ENCODE results near the gene ASTN2.

ASTN2 gene

GRCh38 chr9:116483622-116484491, 931.0 kb downstream of the ASTN2 start:
- no peak overlapping the region for H2AFZ ChIP-seq (ENCODE audit: low read depth)
- H3K4me2 ChIP-seq, result no peak overlapping the region
- no peaks in the 10 kb centered on the region for H3K27me3 ChIP-seq (ENCODE audit: insufficient read depth, low read depth)
- no peak for TF ChIP-seq CTCF (conservative IDR thresholded peaks at IDR 0.05; ENCODE audit: low read depth, low read length)
- H3K79me2 ChIP-seq (ENCODE audit: insufficient read depth, low read depth), result no peaks in the 10 kb centered on the region
- H3K9ac ChIP-seq, result no peak overlapping the region
- no peaks in the 10 kb centered on the region for H3K36me3 ChIP-seq (ENCODE audit: insufficient read depth)
- no peaks in the 10 kb centered on the region for H4K20me1 ChIP-seq (ENCODE audit: insufficient read depth)
- H3K4me1 ChIP-seq (ENCODE audit: low read depth, poor library complexity, severe bottlenecking), result no peaks in the 10 kb centered on the region
- no peak overlapping the region for H3K27ac ChIP-seq
- H3K4me3 ChIP-seq (IDR thresholded peaks at IDR 0.05; ENCODE audit: insufficient read depth, low read depth, low read length), result no peak overlapping the region

GRCh38 chr9:116482740-116483139, 932.1 kb downstream of the ASTN2 start:
- Histone ChIP-seq H3K4me2 (no peak overlapping the region), H3K4me3 (IDR thresholded peaks at IDR 0.05; ENCODE audit: insufficient read depth, low read depth, low read length) (no peak overlapping the region), H2AFZ (ENCODE audit: low read depth) (no peak overlapping the region), H3K9ac (no peak overlapping the region), H3K79me2 (ENCODE audit: insufficient read depth, low read depth) (no peaks in the 10 kb centered on the region), H3K27me3 (ENCODE audit: insufficient read depth, low read depth) (no peaks in the 10 kb centered on the region), H3K36me3 (ENCODE audit: insufficient read depth) (no peaks in the 10 kb centered on the region), H4K20me1 (ENCODE audit: insufficient read depth) (no peaks in the 10 kb centered on the region), H3K4me1 (ENCODE audit: low read depth, poor library complexity, severe bottlenecking) (no peaks in the 10 kb centered on the region), H3K27ac (no peak overlapping the region)
- TF ChIP-seq CTCF (conservative IDR thresholded peaks at IDR 0.05; ENCODE audit: low read depth, low read length), result no peak

- no peak overlapping the region for H2AFZ ChIP-seq (ENCODE audit: low read depth)
Measured at GRCh38 chr9:116480700-116481099, 934.2 kb downstream of the ASTN2 start.

GRCh38 chr9:116479967-116480366, 934.9 kb downstream of the ASTN2 start:
- no peak overlapping the region for H3K27ac ChIP-seq
- H3K79me2 ChIP-seq (ENCODE audit: insufficient read depth, low read depth), result no peaks in the 10 kb centered on the region
- no peak overlapping the region for H3K9ac ChIP-seq
- no peaks in the 10 kb centered on the region for H3K27me3 ChIP-seq (ENCODE audit: insufficient read depth, low read depth)
- H4K20me1 ChIP-seq (ENCODE audit: insufficient read depth), result no peaks in the 10 kb centered on the region
- H2AFZ ChIP-seq (ENCODE audit: low read depth), result no peak overlapping the region
- no peak for TF ChIP-seq CTCF (conservative IDR thresholded peaks at IDR 0.05; ENCODE audit: low read depth, low read length)
- H3K36me3 ChIP-seq (ENCODE audit: insufficient read depth), result no peaks in the 10 kb centered on the region
- H3K4me1 ChIP-seq (ENCODE audit: low read depth, poor library complexity, severe bottlenecking), result no peaks in the 10 kb centered on the region
- no peak overlapping the region for H3K4me3 ChIP-seq (IDR thresholded peaks at IDR 0.05; ENCODE audit: insufficient read depth, low read depth, low read length)
- no peak overlapping the region for H3K4me2 ChIP-seq

More at GRCh38 chr9:116480700-116481099, 934.2 kb downstream of the ASTN2 start:
- Histone ChIP-seq H3K4me3 (IDR thresholded peaks at IDR 0.05; ENCODE audit: insufficient read depth, low read depth, low read length) (no peak overlapping the region), H3K4me1 (ENCODE audit: low read depth, poor library complexity, severe bottlenecking) (no peaks in the 10 kb centered on the region), H4K20me1 (ENCODE audit: insufficient read depth) (no peaks in the 10 kb centered on the region), H3K27me3 (ENCODE audit: insufficient read depth, low read depth) (no peaks in the 10 kb centered on the region), H3K9ac (no peak overlapping the region), H3K27ac (no peak overlapping the region), H3K79me2 (ENCODE audit: insufficient read depth, low read depth) (no peaks in the 10 kb centered on the region), H3K4me2 (no peak overlapping the region), H3K36me3 (ENCODE audit: insufficient read depth) (no peaks in the 10 kb centered on the region)
- no peak for TF ChIP-seq CTCF (conservative IDR thresholded peaks at IDR 0.05; ENCODE audit: low read depth, low read length)
